Right cardiac atrium (tissue), 5 donors: Measurements from ENCODE around the gene ELN. TPM values are rescaled to one million over a fixed set of nuclear protein-coding genes. Genes with fewer than 3 reads are reported as not detected.

ENCODE experiments used
- ATAC-seq, 2 donors: fragments of 200-7000 bp; cut with Tn5 transposase; one replicate each; pipeline versions ENCODE4 v1.8.0 to v1.9.1; 2020; ENCODE audit warnings: moderate library complexity in 2 of 2, mild to moderate bottlenecking in 1 of 2
- DNase-seq, 3 donors: peaks; one replicate each; pipeline ENCODE4 v3.0.0-alpha.2; 2020
- H3K27ac ChIP-seq: one replicate; pipeline ENCODE4 v1.5.1; 2013; ENCODE audit warnings: mild to moderate bottlenecking, low read length, control low read depth, moderate library complexity
- H3K27me3 ChIP-seq: one replicate; pipeline ENCODE4 v1.6.1; 2013; ENCODE audit not compliant: control insufficient read depth, insufficient read depth
- H3K4me1 ChIP-seq: one replicate; pipeline ENCODE4 v1.6.1; 2013; ENCODE audit warnings: low read length; ENCODE audit not compliant: control insufficient read depth, insufficient read depth
- H3K4me3 ChIP-seq: one replicate; pipeline ENCODE4 v1.5.1; 2013; ENCODE audit warnings: low read length, control low read depth
- H3K9me3 ChIP-seq: one replicate; pipeline ENCODE4 v1.6.1; 2013; ENCODE audit warnings: low read length; ENCODE audit not compliant: control insufficient read depth
- WGBS: extraction: QIAGEN DNeasy Blood & Tissue Kit; methylation state at CpG from one replicate; pipeline ENCODE4 v1.1.7; 2013; 5-methylcytosine and 5-hydroxymethylcytosine counted together
- intact Hi-C, 4 donors: fragments of 100-400 bp; cut with DNase I; formaldehyde crosslinking; loops; one replicate each; pipeline versions ENCODE4 v1.11.0 to v1.14.0; 2022 to 2023
- polyA plus RNA-seq: library from polyadenylated mRNA; stranded (reverse); fragments of 200-250 nt; gene quantifications from one replicate; pipeline ENCODE4 v1.2.3, GENCODE V29; 2013
- total RNA-seq, 4 donors: library from RNA; stranded (reverse); fragmentation: NEBNext Ultra II Directional; extraction: Animal tissue kit (Norgen Biotek cat#: 25700); gene quantifications; one replicate each; pipeline ENCODE4 v1.2.1, GENCODE V29; 2021
- donor health status: healthy with polysubstance abuse.
- donor health status: DM: no; HTN: yes; CAD: no.
- donor health status: DM: no; HTN: no; CAD: no.
- donor health status: DM: no; HTN: yes; CAD: no; lungs with severe emphysema.
- donor health status: DM: yes; HTN: yes; CAD: no.

The ELN gene
- total and polyA plus RNA-seq, 5 donors = 73.4 to 323 (median 115) TPM

DNA sequence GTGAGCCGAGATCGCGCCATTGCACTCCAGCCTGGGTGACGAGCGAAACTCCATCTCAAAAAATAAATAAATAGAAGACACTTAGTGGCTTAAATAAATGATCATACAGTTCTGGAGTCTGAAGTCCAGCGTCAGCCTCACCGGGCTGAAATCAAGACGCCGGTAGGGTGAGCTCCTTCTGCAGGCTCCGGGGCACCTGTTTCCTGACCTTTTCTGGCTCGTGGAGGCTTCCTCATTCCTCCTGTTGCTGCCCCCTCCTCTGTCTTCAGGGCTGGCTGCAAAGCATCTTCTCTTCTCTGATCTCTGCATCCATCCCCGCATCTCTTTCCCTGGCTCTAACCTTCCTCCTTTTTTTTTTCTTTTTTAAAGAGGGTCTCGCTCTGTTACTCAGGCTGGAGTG lies 88.4 kb downstream of the ELN start:
- ATAC-seq (no peak), DNase-seq (no peak)
- Histone ChIP-seq H3K27me3 (no peaks in the 10 kb centered on the region), H3K27ac (no peak overlapping the region), H3K9me3 (no peaks in the 10 kb centered on the region), H3K4me3 (no peak overlapping the region), H3K4me1 (no peaks in the 10 kb centered on the region)
- 90% methylated on average over 13 of the region's 13 CpGs for whole genome bisulfite sequencing
- intact Hi-C loops = no loop called here

Other genes starting within 250 kb of the ELN start
- under 1 TPM in 3 of 4 donors, not detected in 1; 0.09 to 0.23 (median 0.14) TPM for gene CLDN4, start 197.2 kb upstream of the ELN start, total RNA-seq
- not detected for gene CLDN4, start 197.2 kb upstream of the ELN start, polyA plus RNA-seq
- under 1 TPM in 3 of 4 donors, not detected in 1; 0.48 to 0.64 (median 0.53) TPM for gene METTL27, start 185.7 kb upstream of the ELN start, total RNA-seq
- gene METTL27, start 185.7 kb upstream of the ELN start, polyA plus RNA-seq = 0.38 TPM
- not detected for gene TMEM270, start 167.0 kb upstream of the ELN start, total RNA-seq
- not detected for gene TMEM270, start 167.0 kb upstream of the ELN start, polyA plus RNA-seq
- 10 to 100 TPM; 10.4 to 13.5 (median 11.9) TPM for gene LIMK1, start 55.6 kb downstream of the ELN start, total RNA-seq
- gene LIMK1, start 55.6 kb downstream of the ELN start, polyA plus RNA-seq = 7.6 TPM
- gene EIF4H, start 146.2 kb downstream of the ELN start, total RNA-seq = 100 to 1,000 TPM; 186 to 223 (median 202) TPM
- 139 TPM for gene EIF4H, start 146.2 kb downstream of the ELN start, polyA plus RNA-seq
- gene LAT2, start 181.8 kb downstream of the ELN start, total RNA-seq = 1 to 10 TPM; 2.4 to 5.1 (median 3.8) TPM
- gene LAT2, start 181.8 kb downstream of the ELN start, polyA plus RNA-seq = 2.1 TPM
- gene RFC2, start 226.2 kb downstream of the ELN start, total RNA-seq = 10 to 100 TPM in 1 of 4 donors, 1 to 10 TPM in 3; 8.9 to 11.5 (median 9.1) TPM
- gene RFC2, start 226.2 kb downstream of the ELN start, polyA plus RNA-seq = 9.4 TPM